K562 (cell line): ENCODE measurements around the gene PGGHG. TPM values are rescaled to one million over a fixed set of nuclear protein-coding genes. Genes with fewer than 3 reads are reported as not detected.

Experiments
- ATF7 ChIP-seq: fragments of 450-650 bp; IDR thresholded peaks from 2 replicates; pipeline ENCODE4 v1.7.1; 2014; ENCODE audit warnings: mild to moderate bottlenecking, moderate library complexity
- BRD4 ChIP-seq: fragments of 200-600 bp; sonication (generic); IDR thresholded peaks from 2 replicates; pipeline ENCODE4 v1.6.1; 2017; ENCODE audit warnings: inconsistent platforms
- CAMTA2 ChIP-seq: fragments of 250-450 bp; sonication (Bioruptor Pico); conservative IDR thresholded peaks from 2 replicates; pipeline ENCODE4 v1.5.1; 2022
- CREB1 ChIP-seq, 2 experiments: sonication (generic) in 1 of 2; formaldehyde crosslinking in 1 of 2; IDR thresholded peaks; 2 replicates each; pipeline versions ENCODE4 v1.6.1 to v1.8.0; 2012 to 2022; ENCODE audit warnings: inconsistent platforms in 1 of 2, mild to moderate bottlenecking in 1 of 2, missing genetic modification reagents in 1 of 2, moderate library complexity in 1 of 2
- HCFC1 ChIP-seq: IDR thresholded peaks from 2 replicates; pipeline ENCODE4 v1.6.1; 2012; ENCODE audit warnings: low read depth, low read length, improper control_type of control experiment
- LEF1 ChIP-seq: fragments of 450-650 bp; IDR thresholded peaks from 2 replicates; pipeline ENCODE4 v1.6.1; 2016; ENCODE audit warnings: mild to moderate bottlenecking
- MAZ ChIP-seq, 2 experiments: fragments of 450-650 bp in 1 of 2; sonication (generic) in 1 of 2; formaldehyde crosslinking; IDR thresholded peaks in 1 of 2; conservative IDR thresholded peaks in 1 of 2; 2 replicates each; pipeline versions ENCODE4 v1.4.0 to v1.5.0; 2020; ENCODE audit warnings: mild to moderate bottlenecking in 1 of 2, missing genetic modification reagents in 1 of 2
- MBD2 ChIP-seq: sonication (generic); IDR thresholded peaks from 2 replicates; pipeline ENCODE4 v1.6.1; 2016; ENCODE audit warnings: low read depth, borderline replicate concordance
- MTA1 ChIP-seq: fragments of 450-650 bp; IDR thresholded peaks from 2 replicates; pipeline ENCODE4 v1.6.1; 2017; ENCODE audit warnings: borderline replicate concordance
- NFRKB ChIP-seq: fragments of 450-650 bp; IDR thresholded peaks from 2 replicates; pipeline ENCODE4 v1.6.1; 2016; ENCODE audit warnings: low read depth
- NR1H2 ChIP-seq: sonication (generic); formaldehyde crosslinking; IDR thresholded peaks from 2 replicates; pipeline ENCODE4 v1.4.0; 2020; ENCODE audit warnings: mild to moderate bottlenecking, missing genetic modification reagents
- RBM34 ChIP-seq: fragments of 200-400 bp; formaldehyde crosslinking; IDR thresholded peaks from 2 replicates; pipeline ENCODE4 v1.6.1; 2018; ENCODE audit warnings: low read length, borderline replicate concordance; ENCODE audit not compliant: insufficient read depth
- ZNF3 ChIP-seq: fragments of 250-450 bp; sonication (Bioruptor Pico); IDR thresholded peaks from 2 replicates; pipeline ENCODE4 v1.5.0; 2021; ENCODE audit warnings: mild to moderate bottlenecking, moderate library complexity
- ZNF589 ChIP-seq: fragments of 200-800 bp; sonication (Bioruptor generic); IDR thresholded peaks from 2 replicates; pipeline ENCODE4 v1.6.1; 2016; ENCODE audit warnings: low read depth, missing genetic modification characterization, missing compliant biosample characterization
- ZNF644 ChIP-seq: fragments of 200-800 bp; sonication (Bioruptor generic); IDR thresholded peaks from 2 replicates; pipeline ENCODE4 v1.6.1; 2016; ENCODE audit warnings: low read depth, missing genetic modification characterization, missing compliant biosample characterization
- ZNF780A ChIP-seq: fragments of 250-450 bp; sonication (Bioruptor Pico); IDR thresholded peaks from 2 replicates; pipeline ENCODE4 v1.5.0; 2021; ENCODE audit warnings: mild to moderate bottlenecking
- polyA plus RNA-seq, 8 experiments: library from polyadenylated mRNA; depleted of rRNA in 4 of 8; stranded (reverse) in 5 of 8; unstranded in 3 of 8; fragments of >200 nt; fragmentation: Nextera tagmentation in 2 of 8; fragmentation: Illumina TruSeq in 1 of 8; extraction: Ambion mirVana in 2 of 8; extraction: Trizol in 1 of 8; gene quantifications; 2 replicates each; pipeline versions ENCODE4 v1.2.1 to v1.2.3, GENCODE V29; 2011 to 2014; ENCODE audit warnings: inconsistent platforms in 1 of 8, missing spikeins in 1 of 8
- total RNA-seq, 7 experiments: library from RNA; depleted of rRNA in 6 of 7; stranded (reverse); fragments of >200 nt in 6 of 7; fragmentation: Illumina TruSeq in 2 of 7; extraction: Trizol in 2 of 7; gene quantifications; 2 replicates each; pipeline versions ENCODE4 v1.2.1 to v1.2.3, GENCODE V29; 2011 to 2021; ENCODE audit warnings: low replicate concordance in 1 of 7
- TF ChIP-seq, protein P1 (sequence below): fragments of 450-650 bp; formaldehyde crosslinking; IDR thresholded peaks from 2 replicates; pipeline ENCODE4 v1.4.0; 2020; ENCODE audit warnings: mild to moderate bottlenecking, moderate library complexity
- TF ChIP-seq, protein P2 (sequence below), 2 experiments: fragments of 450-650 bp; IDR thresholded peaks; 2 replicates each; pipeline ENCODE4 v1.6.1; 2016; ENCODE audit warnings: mild to moderate bottlenecking in 2 of 2, borderline replicate concordance in 1 of 2, low read depth in 1 of 2, moderate library complexity in 1 of 2

PGGHG gene
- total and polyA plus RNA-seq, 9 of the 15 experiments (the other 6 are each of a cell fraction or from before 2014, with no cell fraction given), result 0.38 to 85.1 (median 18.1) TPM

DNA sequence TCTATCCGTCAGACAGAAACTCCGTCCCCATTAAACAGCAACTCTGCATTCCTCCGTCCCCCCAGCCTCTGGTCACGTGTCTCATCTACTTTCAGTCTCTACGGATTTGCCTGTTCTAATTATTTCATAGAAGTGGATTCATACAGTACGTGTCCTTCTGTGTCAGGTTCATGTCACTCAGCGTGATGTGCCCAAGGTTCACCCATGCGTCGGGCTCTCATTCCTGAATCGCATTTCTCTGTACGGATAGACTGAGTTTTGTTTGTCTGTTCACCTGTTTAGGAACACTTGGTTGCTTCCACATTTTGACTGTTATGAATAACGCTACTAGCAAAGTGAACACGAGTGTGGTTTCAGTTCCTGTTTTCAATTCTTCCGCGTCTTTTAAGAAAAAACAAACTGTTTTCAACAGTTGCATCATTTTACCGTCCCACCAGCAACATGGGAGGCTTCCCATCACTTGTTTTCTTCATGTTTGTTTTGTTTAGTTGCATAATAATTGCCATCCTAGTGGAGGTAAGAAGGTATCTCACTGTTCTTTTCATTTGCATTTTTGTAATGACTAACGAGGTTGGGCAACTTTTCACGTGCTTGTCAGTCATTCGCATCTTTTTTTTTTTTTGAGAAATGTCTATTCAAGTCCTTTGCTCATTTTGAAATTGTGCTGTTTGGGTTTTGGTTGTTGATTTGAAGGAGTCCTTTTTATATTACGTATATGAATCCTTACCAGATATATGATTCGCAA, 19.6 kb upstream of the PGGHG start (continued):
- TF ChIP-seq, protein P1, sequence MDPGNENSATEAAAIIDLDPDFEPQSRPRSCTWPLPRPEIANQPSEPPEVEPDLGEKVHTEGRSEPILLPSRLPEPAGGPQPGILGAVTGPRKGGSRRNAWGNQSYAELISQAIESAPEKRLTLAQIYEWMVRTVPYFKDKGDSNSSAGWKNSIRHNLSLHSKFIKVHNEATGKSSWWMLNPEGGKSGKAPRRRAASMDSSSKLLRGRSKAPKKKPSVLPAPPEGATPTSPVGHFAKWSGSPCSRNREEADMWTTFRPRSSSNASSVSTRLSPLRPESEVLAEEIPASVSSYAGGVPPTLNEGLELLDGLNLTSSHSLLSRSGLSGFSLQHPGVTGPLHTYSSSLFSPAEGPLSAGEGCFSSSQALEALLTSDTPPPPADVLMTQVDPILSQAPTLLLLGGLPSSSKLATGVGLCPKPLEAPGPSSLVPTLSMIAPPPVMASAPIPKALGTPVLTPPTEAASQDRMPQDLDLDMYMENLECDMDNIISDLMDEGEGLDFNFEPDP (CRISPR knock-in tag), result no peak
- TF ChIP-seq LEF1, result peak; percentile 51; the same call in 1 of the 2 replicates
- 0 out of 2 replicates have a peak, but pooled peaks have one; percentile 20 for TF ChIP-seq MBD2
- TF ChIP-seq MAZ (CRISPR knock-in tag; conservative IDR thresholded peaks at IDR 0.05 in 1 of 2, IDR thresholded peaks at IDR 0.05 in 1 of 2), result peak in 1 of 2 experiments; percentile 35; a peak in 1 of 4 replicates
- TF ChIP-seq, protein P2, sequence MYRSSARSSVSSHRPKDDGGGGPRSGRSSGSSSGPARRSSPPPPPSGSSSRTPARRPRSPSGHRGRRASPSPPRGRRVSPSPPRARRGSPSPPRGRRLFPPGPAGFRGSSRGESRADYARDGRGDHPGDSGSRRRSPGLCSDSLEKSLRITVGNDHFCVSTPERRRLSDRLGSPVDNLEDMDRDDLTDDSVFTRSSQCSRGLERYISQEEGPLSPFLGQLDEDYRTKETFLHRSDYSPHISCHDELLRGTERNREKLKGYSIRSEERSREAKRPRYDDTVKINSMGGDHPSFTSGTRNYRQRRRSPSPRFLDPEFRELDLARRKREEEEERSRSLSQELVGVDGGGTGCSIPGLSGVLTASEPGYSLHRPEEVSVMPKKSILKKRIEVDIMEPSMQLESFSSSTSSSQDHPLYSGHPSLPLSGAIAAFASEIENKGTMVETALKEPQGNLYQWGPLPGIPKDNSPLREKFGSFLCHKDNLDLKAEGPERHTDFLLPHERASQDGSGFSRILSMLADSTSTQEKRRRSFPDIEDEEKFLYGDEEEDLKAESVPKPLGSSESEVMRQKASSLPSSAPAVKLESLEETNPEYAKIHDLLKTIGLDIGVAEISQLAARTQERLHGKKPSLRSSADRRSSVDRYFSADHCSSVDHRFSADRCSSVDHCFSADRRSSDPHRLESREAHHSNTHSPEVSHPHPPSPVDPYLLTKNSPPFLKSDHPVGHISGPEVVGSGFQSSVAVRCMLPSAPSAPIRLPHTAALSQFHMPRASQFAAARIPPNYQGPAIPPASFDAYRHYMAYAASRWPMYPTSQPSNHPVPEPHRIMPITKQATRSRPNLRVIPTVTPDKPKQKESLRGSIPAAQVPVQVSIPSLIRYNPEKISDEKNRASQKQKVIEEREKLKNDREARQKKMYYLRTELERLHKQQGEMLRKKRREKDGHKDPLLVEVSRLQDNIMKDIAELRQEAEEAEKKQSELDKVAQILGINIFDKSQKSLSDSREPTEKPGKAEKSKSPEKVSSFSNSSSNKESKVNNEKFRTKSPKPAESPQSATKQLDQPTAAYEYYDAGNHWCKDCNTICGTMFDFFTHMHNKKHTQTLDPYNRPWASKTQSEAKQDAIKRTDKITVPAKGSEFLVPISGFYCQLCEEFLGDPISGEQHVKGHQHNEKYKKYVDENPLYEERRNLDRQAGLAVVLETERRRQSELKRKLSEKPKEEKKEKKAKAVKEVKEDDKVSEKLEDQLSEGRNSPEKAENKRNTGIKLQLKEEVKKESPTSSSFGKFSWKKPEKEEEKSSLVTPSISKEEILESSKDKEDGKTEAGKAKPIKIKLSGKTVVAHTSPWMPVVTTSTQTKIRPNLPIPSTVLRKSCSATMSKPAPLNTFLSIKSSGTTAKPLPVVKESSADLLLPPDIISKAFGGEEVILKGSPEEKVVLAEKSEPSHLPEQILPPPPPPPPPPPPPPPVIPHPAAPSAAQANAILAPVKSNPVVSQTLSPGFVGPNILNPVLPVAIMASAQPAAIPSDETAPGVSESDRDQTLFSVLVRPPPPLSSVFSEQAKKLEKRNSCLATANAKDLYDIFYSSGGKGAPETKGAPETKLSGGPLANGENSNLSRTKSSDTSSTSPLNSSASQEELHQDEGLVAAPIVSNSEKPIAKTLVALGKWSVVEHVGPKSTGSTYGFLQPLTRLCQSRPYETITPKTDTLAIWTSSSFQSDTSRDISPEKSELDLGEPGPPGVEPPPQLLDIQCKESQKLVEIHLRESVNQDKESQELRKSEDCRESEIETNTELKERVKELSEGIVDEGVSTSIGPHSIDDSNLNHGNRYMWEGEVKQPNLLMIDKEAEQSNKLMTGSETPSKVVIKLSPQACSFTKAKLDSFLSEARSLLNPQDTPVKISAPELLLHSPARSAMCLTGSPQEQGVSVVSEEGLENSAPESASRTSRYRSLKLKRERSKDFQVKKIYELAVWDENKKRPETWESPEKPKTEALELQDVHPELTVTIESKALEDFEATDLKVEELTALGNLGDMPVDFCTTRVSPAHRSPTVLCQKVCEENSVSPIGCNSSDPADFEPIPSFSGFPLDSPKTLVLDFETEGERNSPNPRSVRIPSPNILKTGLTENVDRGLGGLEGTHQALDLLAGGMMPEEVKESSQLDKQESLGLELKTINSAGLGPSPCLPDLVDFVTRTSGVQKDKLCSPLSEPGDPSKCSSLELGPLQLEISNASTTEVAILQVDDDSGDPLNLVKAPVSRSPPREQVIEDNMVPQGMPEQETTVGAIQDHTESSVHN (IDR thresholded peaks at IDR 0.05; ENCODE audit: borderline replicate concordance in 1 of 2, low read depth in 1 of 2), result peak in 1 of 2 experiments; percentile 92; a peak in 2 of 4 replicates
- TF ChIP-seq NR1H2 (CRISPR knock-in tag), result no peak
- TF ChIP-seq ZNF780A (CRISPR knock-in tag), result no peak
- TF ChIP-seq HCFC1, result no peak
- peak; percentile 79; the same call in 1 of the 2 replicates for TF ChIP-seq BRD4
- TF ChIP-seq MTA1, result peak; percentile 45; the same call in 1 of the 2 replicates
- peak; percentile 15; the same call in 1 of the 2 replicates for TF ChIP-seq ZNF589
- peak; percentile 81 for TF ChIP-seq ZNF644 (tag)
- TF ChIP-seq RBM34, result no peak
- TF ChIP-seq ZNF3 (CRISPR knock-in tag), result no peak
- TF ChIP-seq ATF7, result peak; percentile 94
- TF ChIP-seq CAMTA2 (CRISPR knock-in tag), result no peak
- TF ChIP-seq NFRKB, result peak; percentile 77
- no peak for TF ChIP-seq CREB1 (IDR thresholded peaks at IDR 0.05)
- TF ChIP-seq CREB1 (CRISPR knock-in tag; IDR thresholded peaks at IDR 0.05), result 0 out of 2 replicates have a peak, but pooled peaks have one; percentile 33
